Measurements from ENCODE around the gene STK32B. TPM values are rescaled to one million over a fixed set of nuclear protein-coding genes. Genes with fewer than 3 reads are reported as not detected.

The STK32B gene
- total and polyA plus RNA-seq, 2 donors (not counting 3 experiments of a cell fraction or from before 2014, with no cell fraction given) = 5.6 to 7.8 TPM

- no peak overlapping the region for H3K27ac ChIP-seq (ENCODE audit: insufficient read depth, low read depth, low read length)
- FAIRE-seq (no peak), DNase-seq (ENCODE audit: low read depth, low spot score) (no peak)
- no peaks in the 10 kb centered on the region for H3K9me3 ChIP-seq (replicated peaks; ENCODE audit: control insufficient read depth, insufficient read depth, low read length)
- H2AFZ ChIP-seq (ENCODE audit: low read depth, low read length) = no peak overlapping the region
- H3K4me3 ChIP-seq (replicated peaks in 1 of 3; ENCODE audit: insufficient read depth in 1 of 3, low read depth in 1 of 3, low read length in 3 of 3) = no peak overlapping the region
- CTCF ChIA-PET = no interaction called here
- BruUV-seq (replicated peaks) = no TSS peak
- no peaks in the 10 kb centered on the region for H3K27me3 ChIP-seq (ENCODE audit: control insufficient read depth in 2 of 2, insufficient read depth in 2 of 2, low read length in 2 of 2)
- no peaks in the 10 kb centered on the region for H3K9me1 ChIP-seq (replicated peaks; ENCODE audit: control insufficient read depth, extremely low read depth, insufficient read depth, low read length)
- no peaks in the 10 kb centered on the region for H4K20me1 ChIP-seq (replicated peaks; ENCODE audit: control insufficient read depth, extremely low read depth, insufficient read depth, low read length)
- TF ChIP-seq JUN (IDR thresholded peaks at IDR 0.05; ENCODE audit: borderline replicate concordance, insufficient read depth, insufficient read length, low read depth) (no peak), CTCF (IDR thresholded peaks at IDR 0.05; ENCODE audit: extremely low read depth in 1 of 2, insufficient read depth in 1 of 2, low read depth in 1 of 2, low read length in 2 of 2) (no peak), MAX (IDR thresholded peaks at IDR 0.05; ENCODE audit: insufficient read depth, insufficient read length) (no peak), POLR2A (IDR thresholded peaks at IDR 0.05; ENCODE audit: low read depth, low read length) (no peak), FOS (IDR thresholded peaks at IDR 0.05; ENCODE audit: borderline replicate concordance, insufficient read depth, low read length) (no peak), EZH2 (IDR thresholded peaks at IDR 0.05; ENCODE audit: borderline replicate concordance, low read depth, low read length, severe bottlenecking) (no peak), POLR2AphosphoS5 (IDR thresholded peaks at IDR 0.05; ENCODE audit: insufficient read depth, low read depth, low read length) (no peak), GATA2 (IDR thresholded peaks at IDR 0.05; ENCODE audit: insufficient read depth, insufficient read length, low read depth, low read length) (no peak)
- POLR2A ChIA-PET = no interaction called here
- intact Hi-C loops (cut with micrococcal nuclease) = no loop called here
- H3K36me3 ChIP-seq (ENCODE audit: control insufficient read depth in 2 of 2, extremely low read depth in 1 of 2, insufficient read depth in 2 of 2, low read length in 2 of 2) = no peaks in the 10 kb centered on the region
- dilution Hi-C loops (cut with MboI; ENCODE audit: extremely low pct_ligation_motif_present, low sequenced_read_pairs) = no loop called here
- H3K9ac ChIP-seq (replicated peaks; ENCODE audit: extremely low read depth, insufficient read depth, low read length) = no peak overlapping the region
- no peaks in the 10 kb centered on the region for H3K4me1 ChIP-seq (ENCODE audit: control insufficient read depth, extremely low read depth, insufficient read depth, low read length)
- H3K4me2 ChIP-seq (ENCODE audit: insufficient read depth, low read length) = no peak overlapping the region
- H3K79me2 ChIP-seq (ENCODE audit: control insufficient read depth, insufficient read depth, low read length) = no peaks in the 10 kb centered on the region
These were observed 67.0 kb downstream of the STK32B start for GRCh38 chr4:5118091-5118786.

Measured in endothelial cell of umbilical vein (primary cell).